HepG2 (cell line): Measurements from ENCODE around the gene ZFPM1. TPM values are rescaled to one million over a fixed set of nuclear protein-coding genes. Genes with fewer than 3 reads are reported as not detected.

Experiments
- ATAC-seq: fragments of 200-7000 bp; cut with Tn5 transposase; 3 replicates; pipeline ENCODE4 v1.9.1; 2020; ENCODE audit warnings: mild to moderate bottlenecking, moderate library complexity
- BruUV-seq: library from RNA; stranded (reverse); fragments of 400-500 nt; replicated peaks from 2 replicates; lab custom pipeline; 2021; lab: Mats Ljungman, UMichigan
- CTCF ChIA-PET: fragments of 300-600 bp; formaldehyde crosslinking; extraction: SDS; loops from one replicate; lab custom pipeline; 2021; ENCODE audit warnings: low total read pairs, inconsistent platforms, low intra/inter-chr PET ratio; lab: Yijun Ruan, JAX
- POLR2A ChIA-PET: fragments of 350-600 bp; sonication (Branson Sonifier 250); formaldehyde crosslinking; loops from one replicate; lab custom pipeline; 2020; ENCODE audit warnings: antibody characterized with exemption, inconsistent platforms; lab: Yijun Ruan, JAX
- DNase-seq: peaks from one replicate; pipeline ENCODE4 v3.0.0-alpha.2; 2015; ENCODE audit warnings: low spot score
- FAIRE-seq: peaks from 3 replicates; lab custom pipeline; 2011; peaks lifted over from hg19 to GRCh38; lab: Jason Lieb, UNC
- H2AFZ ChIP-seq: one replicate; pipeline ENCODE4 v1.6.1; 2011; ENCODE audit warnings: low read length, inconsistent platforms
- H3K27ac ChIP-seq: fragments of 300-600 bp; 3 replicates; pipeline ENCODE4 v1.8.0; 2011; ENCODE audit warnings: mixed run types, mild to moderate bottlenecking, mixed read lengths, low read length, inconsistent platforms; ENCODE audit not compliant: insufficient read depth; ENCODE audit errors: extremely low read length
- H3K27me3 ChIP-seq, 2 experiments: fragments of 200-600 bp in 1 of 2; 2 replicates in 1 of 2; 3 replicates in 1 of 2; pipeline versions ENCODE4 v1.6.0 to v1.8.0; 2011; ENCODE audit warnings: low read length in 2 of 2, mild to moderate bottlenecking in 2 of 2, moderate library complexity in 2 of 2, inconsistent platforms in 1 of 2; ENCODE audit not compliant: insufficient read depth in 2 of 2, control insufficient read depth in 1 of 2
- H3K36me3 ChIP-seq, 2 experiments: fragments of 200-600 bp in 1 of 2; replicated peaks in 1 of 2; 2 replicates in 1 of 2; 3 replicates in 1 of 2; pipeline versions ENCODE4 v1.5.1 to v1.8.0; 2011; ENCODE audit warnings: low read length in 2 of 2, inconsistent platforms in 1 of 2; ENCODE audit not compliant: insufficient read depth in 2 of 2, control insufficient read depth in 1 of 2
- H3K4me1 ChIP-seq: 2 replicates; pipeline ENCODE4 v1.5.1; 2012; ENCODE audit warnings: low read length, inconsistent platforms; ENCODE audit not compliant: insufficient read depth
- H3K4me2 ChIP-seq: 2 replicates; pipeline ENCODE4 v1.6.0; 2011; ENCODE audit warnings: low read depth, low read length, inconsistent platforms
- H3K4me3 ChIP-seq, 3 experiments: fragments of 200-600 bp in 1 of 3; sonication (generic), shearing (Covaris generic) in 1 of 3; replicated peaks in 1 of 3; 2 replicates each; pipeline ENCODE4 v1.5.1; 2011 to 2016; ENCODE audit warnings: low read length in 3 of 3, inconsistent platforms in 2 of 3, low read depth in 2 of 3, mild to moderate bottlenecking in 2 of 3, control low read depth in 1 of 3, mixed read lengths in 1 of 3; ENCODE audit not compliant: insufficient read depth in 1 of 3
- H3K79me2 ChIP-seq: one replicate; pipeline ENCODE4 v1.6.1; 2011; ENCODE audit warnings: low read length, inconsistent platforms; ENCODE audit not compliant: insufficient read depth
- H3K9ac ChIP-seq: 2 replicates; pipeline ENCODE4 v1.6.0; 2011; ENCODE audit warnings: mild to moderate bottlenecking, low read depth, low read length, inconsistent platforms; ENCODE audit not compliant: insufficient read depth
- H3K9me3 ChIP-seq: 2 replicates; pipeline ENCODE4 v1.5.1; 2012; ENCODE audit warnings: mild to moderate bottlenecking, low read length
- H4K20me1 ChIP-seq: 2 replicates; pipeline ENCODE4 v1.6.0; 2011; ENCODE audit warnings: inconsistent platforms, mild to moderate bottlenecking, low read length, moderate library complexity; ENCODE audit not compliant: insufficient read depth
- MAX ChIP-seq: IDR thresholded peaks from 2 replicates; pipeline ENCODE4 v1.6.1; 2012; ENCODE audit warnings: inconsistent platforms
- MLX ChIP-seq: IDR thresholded peaks from 2 replicates; pipeline ENCODE4 v1.6.1; 2016
- NR2F2 ChIP-seq: IDR thresholded peaks from 2 replicates; pipeline ENCODE4 v1.6.1; 2012; ENCODE audit warnings: low read depth, inconsistent platforms, borderline replicate concordance
- THAP11 ChIP-seq: IDR thresholded peaks from 2 replicates; pipeline ENCODE4 v1.6.1; 2016; ENCODE audit warnings: missing biosample characterization, missing genetic modification reagents
- ZNF44 ChIP-seq: sonication (generic); formaldehyde crosslinking; IDR thresholded peaks from 2 replicates; pipeline ENCODE4 v1.5.1; 2020; ENCODE audit warnings: mild to moderate bottlenecking, missing genetic modification reagents
- ZNF629 ChIP-seq: sonication (generic); formaldehyde crosslinking; conservative IDR thresholded peaks from 2 replicates; pipeline ENCODE4 v1.5.0; 2020; ENCODE audit warnings: missing genetic modification reagents
- ZNF766 ChIP-seq: sonication (generic); formaldehyde crosslinking; IDR thresholded peaks from 2 replicates; pipeline ENCODE4 v1.5.0; 2020; ENCODE audit warnings: missing genetic modification reagents, borderline replicate concordance
- ZNF768 ChIP-seq: sonication (generic); formaldehyde crosslinking; IDR thresholded peaks from 2 replicates; pipeline ENCODE4 v1.4.0; 2020; ENCODE audit warnings: missing genetic modification reagents
- WGBS: methylation state at CpG from one replicate; pipeline ENCODE4 v1.1.6; 2017; ENCODE audit warnings: low lambda C conversion rate; 5-methylcytosine and 5-hydroxymethylcytosine counted together
- in situ Hi-C: cut with HindIII; loops from 2 replicates; pipeline ENCODE4 v1.10.0; 2017; ENCODE audit warnings: low pct_unique_long_range_greater_than_20kb; ENCODE audit not compliant: extremely low pct_ligation_motif_present
- intact Hi-C: fragments of 100-400 bp; cut with micrococcal nuclease; formaldehyde crosslinking; loops from one replicate; pipeline ENCODE4 v1.10.0; 2022; ENCODE audit not compliant: unreplicated experiment
- polyA plus RNA-seq, 8 experiments: library from polyadenylated mRNA; depleted of rRNA in 3 of 8; stranded (reverse) in 7 of 8; unstranded in 1 of 8; fragments of >200 nt; fragmentation: Illumina TruSeq in 4 of 8; extraction: Trizol in 4 of 8; gene quantifications; 2 replicates each; pipeline versions ENCODE4 v1.2.1 to v1.2.3, GENCODE V29; 2011 to 2016; ENCODE audit warnings: low read depth in 4 of 8, missing spikeins in 1 of 8, mixed read lengths in 1 of 8; ENCODE audit not compliant: insufficient read depth in 1 of 8
- total RNA-seq, 5 experiments: library from RNA; depleted of rRNA; stranded (reverse); fragments of >200 nt; fragmentation: Illumina TruSeq; extraction: Trizol; gene quantifications; 2 replicates each; pipeline ENCODE4 v1.2.3, GENCODE V29; 2016; ENCODE audit warnings: low read depth in 1 of 5
- TF ChIP-seq, protein P1 (sequence below): sonication (generic); formaldehyde crosslinking; IDR thresholded peaks from 2 replicates; pipeline ENCODE4 v1.5.1; 2020; ENCODE audit warnings: mild to moderate bottlenecking, missing genetic modification reagents, moderate library complexity

Gene ZFPM1
- total and polyA plus RNA-seq, 2 of the 13 experiments (the other 11 are each of a cell fraction or from before 2014, with no cell fraction given), result 1.3 to 3.8 TPM

- ChIA-PET POLR2A (no interaction called here), CTCF (no interaction called here)
- Histone ChIP-seq H3K4me2 (no peak overlapping the region), H3K27me3 (peaks cover 33 to 78% of the 10 kb centered on the region in 2 experiments), H2AFZ (no peak overlapping the region), H3K4me3 (no peak overlapping the region), H3K9ac (no peak overlapping the region), H4K20me1 (no peaks in the 10 kb centered on the region), H3K36me3 (no peaks in the 10 kb centered on the region), H3K79me2 (no peaks in the 10 kb centered on the region), H3K27ac (no peak overlapping the region), H3K9me3 (no peaks in the 10 kb centered on the region), H3K4me1 (no peaks in the 10 kb centered on the region)
- DNase-seq (no peak), FAIRE-seq (no peak), ATAC-seq (0 out of 3 replicates have a peak, but pooled peaks have one; percentile 6)
- no TSS peak for BruUV-seq
- intact Hi-C loops (no loop called here), in situ Hi-C loops (no loop called here)
- 31% methylated on average over 11 of the region's 34 CpGs for WGBS
- TF ChIP-seq ZNF44 (CRISPR knock-in tag), result no peak
- TF ChIP-seq ZNF768, result peak; percentile 93
- TF ChIP-seq THAP11 (CRISPR knock-in tag), result no peak
- no peak for TF ChIP-seq MLX
- no peak for TF ChIP-seq NR2F2
These were observed 38.3 kb upstream of the ZFPM1 start for GRCh38 chr16:88414521-88415380.

- no TSS peak for BruUV-seq
- H3K4me3 ChIP-seq, result no peak overlapping the region
- H3K4me1 ChIP-seq, result no peaks in the 10 kb centered on the region
- H3K27me3 ChIP-seq, result peaks cover 35 to 81% of the 10 kb centered on the region in 2 experiments
- H4K20me1 ChIP-seq, result no peaks in the 10 kb centered on the region; the same call in 1 of the 2 replicates
- no peak for FAIRE-seq
- in situ Hi-C loops (no loop called here), intact Hi-C loops (no loop called here)
- H3K79me2 ChIP-seq, result no peaks in the 10 kb centered on the region
- H3K27ac ChIP-seq, result no peak overlapping the region
- DNase-seq, result no peak
- 75% methylated on average over 1 of the region's 5 CpGs for WGBS
- ChIA-PET POLR2A (no interaction called here), CTCF (no interaction called here)
- no peaks in the 10 kb centered on the region for H3K36me3 ChIP-seq
- ATAC-seq, result no peak
- no peaks in the 10 kb centered on the region for H3K9me3 ChIP-seq
- no peak overlapping the region for H3K9ac ChIP-seq
- H3K4me2 ChIP-seq, result no peak overlapping the region
- no peak overlapping the region for H2AFZ ChIP-seq
- TF ChIP-seq MAX, result no peak
- no peak for TF ChIP-seq ZNF766
- TF ChIP-seq, protein P1, sequence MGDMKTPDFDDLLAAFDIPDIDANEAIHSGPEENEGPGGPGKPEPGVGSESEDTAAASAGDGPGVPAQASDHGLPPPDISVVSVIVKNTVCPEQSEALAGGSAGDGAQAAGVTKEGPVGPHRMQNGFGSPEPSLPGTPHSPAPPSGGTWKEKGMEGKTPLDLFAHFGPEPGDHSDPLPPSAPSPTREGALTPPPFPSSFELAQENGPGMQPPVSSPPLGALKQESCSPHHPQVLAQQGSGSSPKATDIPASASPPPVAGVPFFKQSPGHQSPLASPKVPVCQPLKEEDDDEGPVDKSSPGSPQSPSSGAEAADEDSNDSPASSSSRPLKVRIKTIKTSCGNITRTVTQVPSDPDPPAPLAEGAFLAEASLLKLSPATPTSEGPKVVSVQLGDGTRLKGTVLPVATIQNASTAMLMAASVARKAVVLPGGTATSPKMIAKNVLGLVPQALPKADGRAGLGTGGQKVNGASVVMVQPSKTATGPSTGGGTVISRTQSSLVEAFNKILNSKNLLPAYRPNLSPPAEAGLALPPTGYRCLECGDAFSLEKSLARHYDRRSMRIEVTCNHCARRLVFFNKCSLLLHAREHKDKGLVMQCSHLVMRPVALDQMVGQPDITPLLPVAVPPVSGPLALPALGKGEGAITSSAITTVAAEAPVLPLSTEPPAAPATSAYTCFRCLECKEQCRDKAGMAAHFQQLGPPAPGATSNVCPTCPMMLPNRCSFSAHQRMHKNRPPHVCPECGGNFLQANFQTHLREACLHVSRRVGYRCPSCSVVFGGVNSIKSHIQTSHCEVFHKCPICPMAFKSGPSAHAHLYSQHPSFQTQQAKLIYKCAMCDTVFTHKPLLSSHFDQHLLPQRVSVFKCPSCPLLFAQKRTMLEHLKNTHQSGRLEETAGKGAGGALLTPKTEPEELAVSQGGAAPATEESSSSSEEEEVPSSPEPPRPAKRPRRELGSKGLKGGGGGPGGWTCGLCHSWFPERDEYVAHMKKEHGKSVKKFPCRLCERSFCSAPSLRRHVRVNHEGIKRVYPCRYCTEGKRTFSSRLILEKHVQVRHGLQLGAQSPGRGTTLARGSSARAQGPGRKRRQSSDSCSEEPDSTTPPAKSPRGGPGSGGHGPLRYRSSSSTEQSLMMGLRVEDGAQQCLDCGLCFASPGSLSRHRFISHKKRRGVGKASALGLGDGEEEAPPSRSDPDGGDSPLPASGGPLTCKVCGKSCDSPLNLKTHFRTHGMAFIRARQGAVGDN (CRISPR knock-in tag), result 0 out of 2 replicates have a peak, but pooled peaks have one; percentile 3
- TF ChIP-seq ZNF629, result peak; percentile 85
These were observed 37.7 kb upstream of the ZFPM1 start for GRCh38 chr16:88415381-88415705.
